SU-DHL-6 (cell line): Measurements from ENCODE around the gene FRK.

Experiments used
- H2AFZ ChIP-seq: fragments of 200-600 bp; sonication (generic); 2 replicates; pipeline ENCODE4 v1.6.1; 2014; ENCODE audit warnings: low read depth, mild to moderate bottlenecking, moderate library complexity, mixed read lengths, antibody characterized with exemption, low read length; ENCODE audit not compliant: severe bottlenecking
- H3F3A ChIP-seq: fragments of 200-600 bp; shearing (Covaris generic); 2 replicates; pipeline ENCODE4 v1.6.0; 2016; ENCODE audit warnings: antibody characterized with exemption, mild to moderate bottlenecking; ENCODE audit not compliant: insufficient read depth
- H3K27ac ChIP-seq: fragments of 200-600 bp; sonication (generic); 2 replicates; pipeline ENCODE4 v1.5.1; 2016; ENCODE audit warnings: low read depth, mild to moderate bottlenecking, low read length, moderate library complexity, mixed read lengths
- H3K27me3 ChIP-seq: fragments of 200-600 bp; sonication (generic), shearing (Covaris generic); 2 replicates; pipeline ENCODE4 v1.6.0; 2014; ENCODE audit warnings: mild to moderate bottlenecking, low read length
- H3K36me3 ChIP-seq: fragments of 200-600 bp; sonication (generic); 2 replicates; pipeline ENCODE4 v1.6.1; 2014; ENCODE audit warnings: mild to moderate bottlenecking, low read length, mixed read lengths
- H3K4me2 ChIP-seq: fragments of 300-600, 200-600 bp; shearing (Covaris generic), sonication (generic); 2 replicates; pipeline ENCODE4 v1.6.0; 2014; ENCODE audit warnings: low read length, low read depth, mild to moderate bottlenecking; ENCODE audit not compliant: poor library complexity, severe bottlenecking
- H3K4me3 ChIP-seq: fragments of 200-600 bp; sonication (generic); 2 replicates; pipeline ENCODE4 v1.5.1; 2014; ENCODE audit warnings: antibody characterized with exemption, low read length, mild to moderate bottlenecking, mixed read lengths; ENCODE audit not compliant: insufficient read depth, poor library complexity, severe bottlenecking
- H3K79me2 ChIP-seq: fragments of 200-600 bp; sonication (generic); 2 replicates; pipeline ENCODE4 v1.6.1; 2014; ENCODE audit warnings: mild to moderate bottlenecking, low read length, moderate library complexity; ENCODE audit not compliant: insufficient read depth
- H3K9ac ChIP-seq: fragments of 200-600 bp; sonication (generic); 2 replicates; pipeline ENCODE4 v1.7.0; 2014; ENCODE audit warnings: mild to moderate bottlenecking, low read length
- H3K9me2 ChIP-seq: fragments of 200-600 bp; sonication (generic); replicated peaks from 2 replicates; pipeline ENCODE4 v1.6.1; 2014; ENCODE audit warnings: low read length; ENCODE audit not compliant: insufficient read depth
- H3K9me3 ChIP-seq: fragments of 200-600 bp; sonication (generic); 2 replicates; pipeline ENCODE4 v1.6.1; 2014; ENCODE audit warnings: low read length, mixed read lengths; ENCODE audit not compliant: insufficient read depth
- H4K20me1 ChIP-seq: fragments of 200-600 bp; sonication (generic); 2 replicates; pipeline ENCODE4 v1.6.1; 2014; ENCODE audit warnings: low read depth, mild to moderate bottlenecking, antibody characterized with exemption, low read length, moderate library complexity, mixed read lengths
- EZH2phosphoT487 ChIP-seq: fragments of 200-600 bp; sonication (generic), shearing (Covaris generic); conservative IDR thresholded peaks from 2 replicates; pipeline ENCODE4 v1.6.1; 2018; ENCODE audit warnings: mild to moderate bottlenecking, antibody characterized with exemption, low read length, moderate library complexity, mixed read lengths
- TF ChIP-seq, protein P1 (sequence below): fragments of 200-600 bp; sonication (generic); IDR thresholded peaks from one replicate; pipeline ENCODE4 v1.5.1; 2017; ENCODE audit warnings: antibody characterized with exemption, mild to moderate bottlenecking, low read length, moderate library complexity; ENCODE audit not compliant: insufficient read depth, poor library complexity, severe bottlenecking

FRK gene, protein sequence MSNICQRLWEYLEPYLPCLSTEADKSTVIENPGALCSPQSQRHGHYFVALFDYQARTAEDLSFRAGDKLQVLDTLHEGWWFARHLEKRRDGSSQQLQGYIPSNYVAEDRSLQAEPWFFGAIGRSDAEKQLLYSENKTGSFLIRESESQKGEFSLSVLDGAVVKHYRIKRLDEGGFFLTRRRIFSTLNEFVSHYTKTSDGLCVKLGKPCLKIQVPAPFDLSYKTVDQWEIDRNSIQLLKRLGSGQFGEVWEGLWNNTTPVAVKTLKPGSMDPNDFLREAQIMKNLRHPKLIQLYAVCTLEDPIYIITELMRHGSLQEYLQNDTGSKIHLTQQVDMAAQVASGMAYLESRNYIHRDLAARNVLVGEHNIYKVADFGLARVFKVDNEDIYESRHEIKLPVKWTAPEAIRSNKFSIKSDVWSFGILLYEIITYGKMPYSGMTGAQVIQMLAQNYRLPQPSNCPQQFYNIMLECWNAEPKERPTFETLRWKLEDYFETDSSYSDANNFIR

DNA sequence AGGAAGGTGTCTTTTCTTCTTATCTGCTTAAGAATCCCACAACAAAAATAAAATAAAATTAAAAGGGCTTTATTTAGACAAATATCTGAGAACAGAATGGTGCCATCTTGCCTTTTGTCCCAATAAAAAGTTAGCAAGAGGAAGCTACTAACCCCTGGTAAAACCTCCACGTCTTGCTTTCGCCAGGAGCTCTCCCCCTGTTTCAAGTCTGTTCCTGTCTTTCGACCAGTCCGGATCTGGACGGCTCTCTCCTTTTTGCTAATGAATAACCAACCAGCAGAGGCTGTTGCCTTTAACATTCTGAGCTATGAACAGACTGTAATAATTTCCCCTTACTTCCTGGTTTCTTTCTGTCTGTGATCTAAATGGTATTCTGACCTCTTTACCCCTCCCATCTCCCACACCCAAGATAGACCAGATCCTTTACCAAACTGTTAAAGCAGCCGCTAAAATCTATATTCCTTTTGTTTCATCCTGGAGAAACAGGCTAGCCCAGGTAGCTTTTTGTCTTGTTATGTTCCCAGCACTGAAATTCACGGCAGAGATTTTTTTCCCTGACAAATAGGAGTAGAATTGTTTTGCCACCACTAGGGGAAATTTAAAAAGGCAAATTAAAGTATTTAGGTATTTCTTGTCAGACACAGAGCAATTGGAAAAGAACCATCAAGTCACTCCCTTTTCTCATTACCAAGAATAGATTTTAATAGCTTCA lies at the start of gene FRK:
Gene FRK, minus strand, starts transcription at position 320 of the 712 bp plus-strand sequence. CDS start 580 bp downstream, outside the sequence.
- no peak within 1 kb of the TSS for H2AFZ ChIP-seq
- no peaks in the 10 kb centered on the region for H4K20me1 ChIP-seq
- no peak within 1 kb of the TSS for H3K9ac ChIP-seq
- no peak for TF ChIP-seq EZH2phosphoT487
- TF ChIP-seq, protein P1, sequence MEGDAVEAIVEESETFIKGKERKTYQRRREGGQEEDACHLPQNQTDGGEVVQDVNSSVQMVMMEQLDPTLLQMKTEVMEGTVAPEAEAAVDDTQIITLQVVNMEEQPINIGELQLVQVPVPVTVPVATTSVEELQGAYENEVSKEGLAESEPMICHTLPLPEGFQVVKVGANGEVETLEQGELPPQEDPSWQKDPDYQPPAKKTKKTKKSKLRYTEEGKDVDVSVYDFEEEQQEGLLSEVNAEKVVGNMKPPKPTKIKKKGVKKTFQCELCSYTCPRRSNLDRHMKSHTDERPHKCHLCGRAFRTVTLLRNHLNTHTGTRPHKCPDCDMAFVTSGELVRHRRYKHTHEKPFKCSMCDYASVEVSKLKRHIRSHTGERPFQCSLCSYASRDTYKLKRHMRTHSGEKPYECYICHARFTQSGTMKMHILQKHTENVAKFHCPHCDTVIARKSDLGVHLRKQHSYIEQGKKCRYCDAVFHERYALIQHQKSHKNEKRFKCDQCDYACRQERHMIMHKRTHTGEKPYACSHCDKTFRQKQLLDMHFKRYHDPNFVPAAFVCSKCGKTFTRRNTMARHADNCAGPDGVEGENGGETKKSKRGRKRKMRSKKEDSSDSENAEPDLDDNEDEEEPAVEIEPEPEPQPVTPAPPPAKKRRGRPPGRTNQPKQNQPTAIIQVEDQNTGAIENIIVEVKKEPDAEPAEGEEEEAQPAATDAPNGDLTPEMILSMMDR = no peak
- no peaks in the 10 kb centered on the region for H3K79me2 ChIP-seq
- no peaks in the 10 kb centered on the region for H3K9me3 ChIP-seq
- H3K27ac ChIP-seq = no peak within 1 kb of the TSS
- peaks cover 2% of the 10 kb centered on the region; the same call in 1 of the 2 replicates for H3K27me3 ChIP-seq
- no peaks in the 10 kb centered on the region for H3K36me3 ChIP-seq
- no peak within 1 kb of the TSS for H3K4me2 ChIP-seq
- H3F3A ChIP-seq = no peaks in the 10 kb centered on the region
- no peaks in the 10 kb centered on the region for H3K9me2 ChIP-seq
- H3K4me3 ChIP-seq = no peak within 1 kb of the TSS

DNA sequence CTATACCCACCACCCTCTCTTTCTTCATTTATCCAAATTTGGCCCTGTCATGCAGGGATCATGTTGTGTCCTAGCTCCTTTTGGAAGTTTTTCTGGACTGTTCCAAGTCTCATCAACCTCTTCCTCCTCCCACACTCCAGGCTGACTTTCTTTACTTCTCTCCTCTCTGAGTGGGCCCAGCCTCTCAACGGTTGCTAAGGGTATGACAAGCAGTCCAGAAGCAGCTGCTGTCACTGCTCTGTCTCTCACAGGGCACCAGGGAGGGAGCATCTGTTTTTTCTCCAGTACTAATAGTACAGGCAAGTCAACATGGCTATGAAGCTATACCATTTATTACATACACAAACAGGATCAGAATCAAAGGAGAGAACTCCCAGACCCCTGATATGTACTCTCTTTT lies 48.1 kb upstream of the FRK start:
- no peak overlapping the region for H3K4me3 ChIP-seq
- no peaks in the 10 kb centered on the region for H3F3A ChIP-seq
- H3K79me2 ChIP-seq = no peaks in the 10 kb centered on the region
- no peak overlapping the region for H2AFZ ChIP-seq
- no peaks in the 10 kb centered on the region for H3K36me3 ChIP-seq
- H3K4me2 ChIP-seq = no peak overlapping the region
- no peaks in the 10 kb centered on the region for H4K20me1 ChIP-seq
- no peaks in the 10 kb centered on the region for H3K9me2 ChIP-seq
- no peak overlapping the region for H3K9ac ChIP-seq
- no peak overlapping the region for H3K27ac ChIP-seq
- no peaks in the 10 kb centered on the region for H3K27me3 ChIP-seq
- no peaks in the 10 kb centered on the region for H3K9me3 ChIP-seq
- TF ChIP-seq, protein P1 = no peak
- TF ChIP-seq EZH2phosphoT487 = no peak

DNA sequence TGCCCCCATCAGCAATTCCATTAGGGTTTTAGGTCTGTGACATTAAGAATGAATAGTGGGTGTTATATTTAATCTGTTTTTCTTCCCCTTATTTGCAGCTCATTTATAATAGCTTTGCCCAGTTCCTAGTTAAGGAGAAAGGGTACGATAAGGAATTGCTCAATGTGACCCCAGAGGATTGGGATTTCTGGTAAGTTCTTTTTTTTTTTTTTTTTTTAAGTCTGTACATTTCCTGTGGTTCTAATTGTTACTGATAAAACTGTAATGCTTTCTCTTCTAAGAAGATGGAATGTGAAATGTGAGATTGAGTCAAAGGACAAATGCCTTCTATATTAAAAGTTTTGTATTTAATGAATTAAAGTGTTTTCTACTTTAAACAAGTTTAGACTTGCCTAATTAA lies 45.5 kb upstream of the FRK start:
- H3K4me3 ChIP-seq = no peak overlapping the region
- H3K4me2 ChIP-seq = no peak overlapping the region
- no peaks in the 10 kb centered on the region for H3F3A ChIP-seq
- TF ChIP-seq, protein P1 = no peak
- TF ChIP-seq EZH2phosphoT487 = no peak
- no peak overlapping the region for H3K9ac ChIP-seq
- no peaks in the 10 kb centered on the region for H3K36me3 ChIP-seq
- no peaks in the 10 kb centered on the region for H3K79me2 ChIP-seq
- H3K27ac ChIP-seq = no peak overlapping the region
- no peaks in the 10 kb centered on the region for H3K9me3 ChIP-seq
- H4K20me1 ChIP-seq = 0 out of 2 replicates have a peak, but pooled peaks cover 5% of the 10 kb centered on the region
- H2AFZ ChIP-seq = no peak overlapping the region
- H3K9me2 ChIP-seq = no peaks in the 10 kb centered on the region
- no peaks in the 10 kb centered on the region for H3K27me3 ChIP-seq
